Right atrium auricular region (tissue), 2 donors: Measurements from ENCODE around the gene SLIT1. TPM values are rescaled to one million over a fixed set of nuclear protein-coding genes. Genes with fewer than 3 reads are reported as not detected.

Experiments
- DNase-seq: peaks from one replicate; pipeline ENCODE4 v3.0.0-alpha.2; 2019; ENCODE audit warnings: low spot score
- H3K27ac ChIP-seq, 2 donors: fragments of 200-600 bp; sonication (generic); 1 replicate in 1 of 2; 2 replicates in 1 of 2; pipeline ENCODE4 v1.5.1; 2016 to 2019
- H3K27me3 ChIP-seq, 2 donors: fragments of 200-600 bp; sonication (generic); one replicate each; pipeline versions ENCODE4 v1.5.1 to v1.6.0; 2017 to 2019
- H3K36me3 ChIP-seq: fragments of 200-600 bp; sonication (generic); one replicate; pipeline ENCODE4 v1.5.1; 2016
- H3K4me1 ChIP-seq, 2 donors: fragments of 200-600 bp; sonication (generic); one replicate each; pipeline versions ENCODE4 v1.5.1 to v1.6.0; 2017 to 2019
- H3K4me3 ChIP-seq, 2 donors: fragments of 200-600 bp; sonication (generic); 1 replicate in 1 of 2; 2 replicates in 1 of 2; pipeline ENCODE4 v1.5.1; 2017 to 2019; ENCODE audit warnings: mild to moderate bottlenecking in 1 of 2, moderate library complexity in 1 of 2
- H3K9me3 ChIP-seq, 2 donors: fragments of 200-600 bp; sonication (generic); one replicate each; pipeline ENCODE4 v1.5.1; 2019
- CTCF ChIP-seq, 2 donors: fragments of 200-600 bp; sonication (generic); IDR thresholded peaks; one replicate each; pipeline ENCODE4 v1.5.1; 2019; ENCODE audit warnings: antibody characterized with exemption in 2 of 2
- total RNA-seq, 2 donors: library from RNA; depleted of rRNA; stranded (reverse); fragments of >200 nt; gene quantifications; one replicate each; pipeline ENCODE4 v1.1.0, GENCODE V29; 2016

The SLIT1 gene
- total RNA-seq, 2 donors from 2014 or later = not detected

GRCh38 chr10:97207756-97208346 is 22.1 kb upstream of the SLIT1 start:
- Histone ChIP-seq H3K27ac (no peak overlapping the region), H3K27me3 (no peaks in the 10 kb centered on the region)
- TF ChIP-seq CTCF (IDR thresholded peaks at IDR 0.05) = no peak

GRCh38 chr10:97207131-97207530 is 21.4 kb upstream of the SLIT1 start:
- no peak for TF ChIP-seq CTCF (IDR thresholded peaks at IDR 0.05)
- H3K27ac ChIP-seq = no peak overlapping the region
- no peak overlapping the region for H3K4me3 ChIP-seq
- DNase-seq = peak; percentile 44
- no peaks in the 10 kb centered on the region for H3K36me3 ChIP-seq
- no peaks in the 10 kb centered on the region for H3K27me3 ChIP-seq
- no peaks in the 10 kb centered on the region for H3K4me1 ChIP-seq
- H3K9me3 ChIP-seq = no peaks in the 10 kb centered on the region

More at GRCh38 chr10:97207756-97208346, 22.1 kb upstream of the SLIT1 start:
- DNase-seq = peak; percentile 36
- H3K4me1 ChIP-seq = no peaks in the 10 kb centered on the region
- H3K36me3 ChIP-seq = no peaks in the 10 kb centered on the region
- H3K4me3 ChIP-seq = no peak overlapping the region
- H3K9me3 ChIP-seq = no peaks in the 10 kb centered on the region

- Histone ChIP-seq H3K27ac (no peak overlapping the region), H3K9me3 (no peaks in the 10 kb centered on the region), H3K36me3 (no peaks in the 10 kb centered on the region)
Observed at GRCh38 chr10:97204826-97205679, 19.3 kb upstream of the SLIT1 start.

GRCh38 chr10:97203220-97203619 is 17.5 kb upstream of the SLIT1 start:
- no peaks in the 10 kb centered on the region for H3K36me3 ChIP-seq

More at GRCh38 chr10:97204826-97205679, 19.3 kb upstream of the SLIT1 start:
- DNase-seq = no peak
- TF ChIP-seq CTCF (IDR thresholded peaks at IDR 0.05) = no peak
- H3K4me3 ChIP-seq = no peak overlapping the region
- no peaks in the 10 kb centered on the region for H3K4me1 ChIP-seq
- no peaks in the 10 kb centered on the region for H3K27me3 ChIP-seq

GRCh38 chr10:97200616-97201015 is 14.9 kb upstream of the SLIT1 start:
- DNase-seq = no peak
- no peaks in the 10 kb centered on the region for H3K9me3 ChIP-seq
- TF ChIP-seq CTCF (IDR thresholded peaks at IDR 0.05) = no peak
- H3K36me3 ChIP-seq = no peaks in the 10 kb centered on the region
- H3K27ac ChIP-seq = no peak overlapping the region
- no peaks in the 10 kb centered on the region for H3K27me3 ChIP-seq
- peaks cover 0 to 8% of the 10 kb centered on the region in 2 donors for H3K4me1 ChIP-seq
- no peak overlapping the region for H3K4me3 ChIP-seq

More at GRCh38 chr10:97203220-97203619, 17.5 kb upstream of the SLIT1 start:
- Histone ChIP-seq H3K27ac (no peak overlapping the region), H3K4me3 (no peak overlapping the region), H3K27me3 (no peaks in the 10 kb centered on the region), H3K4me1 (no peaks in the 10 kb centered on the region), H3K9me3 (no peaks in the 10 kb centered on the region)
- no peak for TF ChIP-seq CTCF (IDR thresholded peaks at IDR 0.05)
- no peak for DNase-seq
